Fibroblast of skin of left biceps (primary cell): Measurements from ENCODE around the gene CCDC185.

Experiments
- DNase-seq, 2 experiments: peaks; one replicate each; pipeline ENCODE4 v3.0.0-alpha.2; 2013; ENCODE audit warnings: low read depth in 2 of 2

Gene CCDC185

GRCh38 chr1:223393275-223394214, at the start of gene CCDC185:
CCDC185 (plus strand) TSS chr1:223393415; CDS start chr1:223393476, 61 bp downstream.
- DNase-seq = no peak

DNA sequence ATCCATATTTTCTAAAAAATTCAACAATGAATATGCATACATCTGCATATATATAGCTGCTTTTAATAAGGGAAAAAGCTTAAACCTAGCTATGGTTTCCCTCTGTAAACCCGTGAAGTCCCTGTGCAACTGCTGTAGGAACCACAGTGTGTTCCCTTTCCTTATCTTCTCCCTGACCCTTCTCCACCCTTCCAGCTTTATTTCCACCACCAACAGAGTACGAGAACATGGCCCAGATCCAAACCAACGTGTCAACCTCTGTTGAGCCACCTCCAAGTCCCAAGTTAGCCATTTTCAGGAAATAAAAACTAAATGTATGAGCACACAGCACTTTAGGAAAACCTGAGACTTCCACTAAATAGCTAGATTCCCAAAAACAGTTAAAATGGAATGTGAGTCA, 49.5 kb upstream of the CCDC185 start:
- DNase-seq = no peak

GRCh38 chr1:223344491-223344890, 48.7 kb upstream of the CCDC185 start:
- no peak for DNase-seq

- no peak for DNase-seq
Observed at GRCh38 chr1:223345720-223346119, 47.5 kb upstream of the CCDC185 start.

DNA sequence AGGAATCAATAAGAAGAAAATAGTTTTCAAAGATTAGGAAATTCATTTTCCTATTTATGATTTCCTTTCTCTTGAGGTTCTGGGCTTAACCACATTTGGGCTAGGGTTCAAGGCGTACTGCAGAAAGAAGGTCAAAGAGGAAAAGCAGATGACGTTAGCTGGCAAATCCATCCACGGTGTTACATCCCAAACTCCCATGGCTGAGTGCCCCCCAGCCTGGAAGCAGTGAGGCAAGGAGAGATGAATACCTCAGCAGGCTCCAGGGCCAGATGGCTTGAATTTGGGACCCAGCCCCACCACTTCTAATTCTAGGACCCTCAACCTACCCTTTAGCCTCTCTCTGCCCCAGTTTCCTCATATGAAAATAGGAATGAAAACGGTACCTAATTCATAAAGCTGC, 46.9 kb upstream of the CCDC185 start:
- DNase-seq = no peak

DNA sequence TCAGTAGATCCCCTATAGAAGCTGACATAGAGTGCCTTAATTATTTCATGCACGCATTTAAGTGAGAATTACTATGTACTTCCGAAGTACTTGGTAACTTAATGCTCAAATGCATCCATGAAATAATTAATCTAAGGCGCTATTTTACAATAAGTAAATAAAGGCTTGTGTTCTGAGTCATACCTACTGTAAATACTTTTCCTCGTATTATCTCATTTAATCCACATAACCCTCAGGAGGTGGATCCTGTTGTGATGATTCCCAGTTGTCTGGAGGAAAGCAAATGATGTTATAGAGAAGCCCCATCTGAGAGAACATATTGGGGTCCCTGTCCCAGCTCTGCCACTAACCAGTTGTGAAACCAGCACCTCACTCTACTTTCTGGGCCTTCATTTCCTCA, 45.6 kb upstream of the CCDC185 start:
- no peak for DNase-seq

DNA sequence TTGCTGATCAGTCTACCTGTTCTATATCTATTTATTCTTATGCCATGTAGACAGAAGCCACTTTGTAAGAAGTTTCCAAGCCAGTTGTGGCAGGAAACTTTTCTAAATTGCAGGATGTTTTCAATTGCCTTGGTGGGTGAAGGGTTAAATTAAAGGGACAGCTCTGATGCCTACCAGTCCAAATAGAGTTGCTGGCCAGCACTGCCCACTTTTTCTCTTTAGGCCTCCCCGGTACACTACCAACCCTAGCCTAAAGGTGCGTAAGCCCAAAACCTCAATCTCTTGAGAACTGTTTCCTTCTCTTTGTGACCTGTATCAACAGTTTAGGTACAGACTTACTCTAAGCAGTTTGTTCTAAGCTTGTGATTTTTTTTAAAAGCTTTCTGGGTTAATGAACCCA, 44.8 kb upstream of the CCDC185 start:
- no peak for DNase-seq

DNA sequence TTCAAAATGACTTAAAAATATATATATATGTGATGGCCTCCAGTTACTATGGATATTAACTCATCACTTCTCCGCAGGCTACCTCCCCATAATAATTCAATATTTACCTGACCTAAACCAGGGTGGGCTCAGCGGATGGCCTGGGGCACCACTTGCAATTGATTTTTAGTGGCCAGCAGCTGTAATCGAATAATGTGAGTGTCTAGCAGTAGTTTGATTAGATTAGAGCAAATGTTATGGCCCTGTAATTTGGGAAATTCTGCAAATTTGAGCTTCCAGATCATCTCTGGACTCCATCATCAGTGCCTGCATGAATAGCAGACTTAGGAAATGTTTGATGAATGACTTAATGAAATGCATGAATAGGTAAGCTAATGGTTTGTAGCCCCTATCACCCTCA, 44.0 kb upstream of the CCDC185 start:
- no peak for DNase-seq

DNA sequence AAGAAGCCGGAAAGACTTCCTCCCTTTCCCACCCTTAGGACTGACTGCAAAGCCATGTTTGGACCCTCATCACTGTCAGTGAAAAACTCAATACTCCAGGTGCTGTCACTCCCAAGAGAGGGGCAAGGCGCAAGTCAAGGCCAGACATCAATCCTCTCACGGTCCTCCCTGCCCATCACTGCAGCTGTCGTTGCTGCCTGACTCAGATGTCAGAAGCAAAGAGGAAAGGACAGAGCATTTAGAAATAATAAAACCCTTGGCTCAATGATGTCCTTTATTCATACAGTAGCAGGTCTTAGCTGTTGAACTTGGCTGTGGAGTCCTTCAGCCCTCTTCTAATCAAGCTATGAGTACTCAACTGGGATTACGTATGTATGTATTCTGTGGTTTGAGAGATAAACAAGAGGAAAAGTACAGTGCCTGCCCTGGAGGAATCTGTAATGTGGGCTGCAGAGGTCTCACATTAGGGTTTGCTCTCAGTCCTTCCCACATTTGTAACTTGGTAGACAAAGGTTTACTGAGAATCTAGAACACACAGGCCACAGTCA, 42.8 kb upstream of the CCDC185 start:
- DNase-seq = no peak

- DNase-seq = no peak
Observed at GRCh38 chr1:223352944-223353343, 40.3 kb upstream of the CCDC185 start.

DNA sequence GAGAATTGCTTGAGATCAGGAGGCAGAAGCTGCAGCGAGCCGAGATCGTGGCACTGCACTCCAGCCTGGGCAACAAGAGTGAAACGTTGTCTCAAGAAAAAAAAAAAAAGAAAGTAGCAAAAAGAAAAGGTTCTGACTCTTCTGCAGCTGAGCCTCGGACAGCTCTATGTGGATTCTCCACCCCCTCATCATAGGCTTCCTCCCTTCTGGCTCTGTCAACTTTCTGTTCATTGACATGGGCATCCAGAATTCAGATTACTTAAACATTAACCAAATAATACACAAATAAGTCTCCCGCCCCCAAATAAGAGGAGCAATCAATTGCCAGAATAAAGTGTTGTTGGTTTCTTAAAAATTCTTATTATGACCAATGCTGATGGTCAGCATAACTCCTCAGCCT, 39.3 kb upstream of the CCDC185 start:
- DNase-seq = no peak

DNA sequence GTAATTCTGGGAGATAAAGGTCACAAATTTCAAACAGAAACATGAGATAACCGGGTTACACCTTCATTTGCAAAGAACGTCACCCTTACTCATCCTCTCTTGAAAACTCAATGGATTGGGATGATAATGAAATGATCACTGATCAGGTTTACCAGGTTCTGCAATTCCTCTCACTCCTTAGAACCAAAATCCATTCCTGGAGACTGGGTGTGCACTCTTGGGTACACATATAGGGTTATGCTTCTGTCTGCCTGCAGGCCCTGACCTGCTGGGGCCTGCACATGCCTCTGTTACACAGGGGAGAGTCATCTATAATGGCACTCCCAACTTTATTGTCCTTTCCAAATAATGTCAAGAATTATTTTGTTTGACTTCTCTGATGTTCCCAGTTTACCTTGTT, 37.5 kb upstream of the CCDC185 start:
- no peak for DNase-seq

GRCh38 chr1:223358826-223359225, 34.4 kb upstream of the CCDC185 start:
- DNase-seq = no peak

DNA sequence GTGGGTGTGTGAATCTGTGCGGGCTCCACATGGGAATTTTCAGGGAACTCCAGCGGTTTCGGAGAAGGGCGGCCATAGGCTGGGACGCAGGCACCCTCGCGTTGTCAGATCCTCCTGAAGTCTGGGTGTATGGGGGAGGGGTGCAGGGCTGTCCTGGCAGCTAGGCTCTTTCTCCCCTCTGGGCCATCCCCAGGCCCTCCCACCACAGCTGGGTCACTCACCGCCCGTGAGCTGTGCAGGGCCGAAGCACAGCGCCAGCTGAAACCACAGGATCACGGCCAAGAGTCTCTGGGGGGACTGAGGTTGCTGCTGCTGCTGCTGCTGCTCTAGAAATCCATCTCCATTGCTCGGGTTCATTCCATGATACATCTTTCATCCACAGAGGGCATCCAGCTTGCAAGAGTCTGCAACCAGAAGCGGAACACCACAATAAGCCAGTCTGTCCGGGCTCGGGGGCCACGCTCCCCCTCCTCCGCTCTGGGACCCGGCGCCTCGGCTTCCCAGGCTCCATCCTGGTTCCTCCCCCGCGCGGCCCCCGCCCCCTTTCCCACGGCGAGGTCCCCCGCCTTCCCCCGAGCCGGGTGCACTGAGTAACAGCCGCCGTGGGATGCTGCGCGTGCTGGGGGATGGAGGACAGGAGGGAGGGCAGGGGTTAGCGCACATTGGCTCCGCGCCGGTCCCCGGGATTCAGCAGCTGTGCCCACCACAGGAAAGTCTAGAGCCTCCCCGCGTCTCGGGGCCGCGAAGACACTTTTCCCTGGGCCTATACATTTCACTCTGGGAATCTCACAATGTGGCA, 30.0 kb upstream of the CCDC185 start:
- DNase-seq = no peak

GRCh38 chr1:223363856-223364684, 29.1 kb upstream of the CCDC185 start, which contains the start of gene SUSD4:
SUSD4 (minus strand) TSS chr1:223364176; CDS start chr1:223363425, 751 bp downstream.
- no peak for DNase-seq

GRCh38 chr1:223364685-223365382, 28.4 kb upstream of the CCDC185 start:
- DNase-seq = no peak

GRCh38 chr1:223374064-223374610, 19.1 kb upstream of the CCDC185 start:
- DNase-seq = no peak

GRCh38 chr1:223378754-223379153, 14.5 kb upstream of the CCDC185 start:
- no peak for DNase-seq

DNA sequence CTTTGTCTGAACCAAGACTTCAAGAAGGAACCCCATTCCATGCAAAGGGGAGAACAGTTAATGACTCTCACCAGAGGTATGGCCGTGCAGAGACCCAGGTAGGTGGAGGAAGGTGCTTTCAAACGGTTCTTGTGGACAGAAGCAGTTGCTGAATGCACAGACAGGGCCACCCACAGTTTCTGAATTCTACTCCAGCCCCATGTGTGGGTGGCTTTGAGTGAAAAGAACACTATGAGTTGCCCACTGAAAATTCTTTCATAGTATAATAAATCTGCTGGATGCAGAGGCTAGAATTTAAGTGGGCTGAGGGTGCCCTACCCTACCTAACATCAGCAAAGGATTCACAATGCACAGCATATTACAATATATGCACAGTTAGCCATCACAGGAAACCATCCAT, 7.2 kb upstream of the CCDC185 start:
- no peak for DNase-seq

DNA sequence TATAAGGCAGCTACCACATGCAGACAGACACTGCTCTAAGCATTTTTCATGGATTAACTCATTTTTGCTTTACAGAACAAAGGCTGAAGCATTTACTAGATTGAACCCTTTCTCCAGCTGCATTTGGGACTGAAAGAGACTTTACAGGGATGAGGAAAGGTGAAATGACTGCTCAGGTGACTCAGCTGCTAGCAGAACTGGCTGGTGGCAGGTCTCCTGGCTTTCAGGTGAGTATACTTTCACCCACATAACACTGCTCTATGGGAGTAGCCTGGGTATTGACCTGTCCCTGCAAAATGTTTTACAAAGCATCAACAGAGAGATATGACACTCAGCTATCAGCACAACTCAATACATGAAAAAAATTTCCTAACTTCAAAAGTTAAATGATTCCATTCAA, 2.6 kb upstream of the CCDC185 start:
- DNase-seq = no peak

GRCh38 chr1:223394242-223394641, 1.0 kb downstream of the CCDC185 start:
- no peak for DNase-seq
